Ramos (cell line): ENCODE measurements around the gene ARHGAP24.
"Not testable (repeated sequence)": the region's sequence is repeated elsewhere in the genome, so short reads cannot be mapped to it uniquely, and the experiment has no call there.

Experiments
- in situ Hi-C: fragments of 300-500 bp; cut with MboI; formaldehyde crosslinking; loops from one replicate; pipeline ENCODE4 v1.14.3; 2022; ENCODE audit warnings: low sequenced_read_pairs; ENCODE audit not compliant: unreplicated experiment

The ARHGAP24 gene

GRCh38 chr4:85478576-85478975 lies 3.6 kb downstream of the ARHGAP24 start:
- in situ Hi-C loops: no loop called here

DNA sequence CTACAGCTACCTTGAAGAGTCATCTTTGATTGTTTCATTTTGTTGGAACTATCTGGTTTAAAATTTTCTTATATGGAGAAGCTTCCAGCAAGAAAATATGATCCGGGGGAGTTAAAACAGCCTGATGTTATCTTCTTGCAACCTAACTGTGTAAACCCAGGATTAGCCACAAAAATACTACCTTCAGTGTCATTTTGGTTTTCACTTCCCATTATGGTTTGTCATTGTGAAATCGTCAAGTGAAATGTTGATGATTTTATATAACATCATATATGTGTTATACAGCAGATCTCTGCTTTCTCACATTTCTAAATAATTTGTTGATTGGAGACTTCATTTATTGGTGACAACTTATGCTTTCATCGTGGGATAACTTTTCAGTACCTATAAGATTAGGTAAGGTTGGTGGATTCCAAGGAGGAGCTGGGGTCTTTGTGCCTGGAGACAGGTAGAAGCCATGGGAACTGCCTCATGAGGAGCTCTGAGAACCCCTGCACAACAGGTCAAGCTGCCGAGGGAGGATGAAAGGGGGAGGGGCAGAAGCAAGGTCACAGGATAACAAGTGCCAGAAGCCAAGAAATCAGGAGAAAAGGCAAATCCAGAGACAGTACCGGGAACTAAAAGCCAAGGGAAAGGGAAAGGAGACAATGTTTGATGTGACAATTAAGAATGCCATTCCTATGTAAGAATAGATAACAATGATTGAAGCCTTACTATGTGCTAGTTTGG lies 7.2 kb downstream of the ARHGAP24 start:
- in situ Hi-C loops: no loop called here

- in situ Hi-C loops: no loop called here
Observed at GRCh38 chr4:85486425-85487086, 11.6 kb downstream of the ARHGAP24 start.

- in situ Hi-C loops: no loop called here
Observed at GRCh38 chr4:85488416-85488815, 13.5 kb downstream of the ARHGAP24 start.

DNA sequence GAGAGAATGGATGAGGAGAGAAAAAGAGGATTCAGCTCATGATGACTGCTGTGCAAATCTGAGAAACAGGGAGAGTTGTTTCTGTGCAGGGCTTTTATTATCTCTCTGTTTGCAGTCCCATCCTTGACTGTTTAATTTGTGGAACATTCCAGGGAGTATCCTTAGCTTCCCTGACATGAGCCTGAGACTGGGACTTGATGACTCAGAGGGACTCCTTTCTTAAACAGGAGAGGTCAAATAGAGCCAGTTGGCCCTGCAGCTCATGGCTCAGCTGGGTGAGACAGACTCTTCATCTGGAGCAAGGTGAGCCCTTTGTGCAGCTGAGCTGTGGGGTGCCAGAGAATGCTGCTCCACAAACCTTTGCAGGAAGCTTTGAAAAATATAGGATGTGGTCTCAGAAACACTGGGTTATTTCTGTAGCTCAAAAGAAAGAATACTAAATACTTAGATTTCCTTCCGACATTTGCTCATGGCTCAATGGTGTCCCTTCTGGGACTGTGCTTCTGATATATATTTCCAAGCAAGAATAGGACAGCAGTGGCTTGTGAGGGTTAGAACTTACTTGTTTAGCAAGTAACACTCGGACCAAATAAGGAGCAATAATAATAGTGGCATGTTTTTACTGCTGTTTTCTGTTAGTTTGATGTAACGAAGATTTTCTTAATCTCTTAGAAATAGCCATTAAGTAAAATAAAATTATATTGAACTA lies 14.5 kb downstream of the ARHGAP24 start:
- in situ Hi-C loops: no loop called here

GRCh38 chr4:85491527-85491926 lies 16.6 kb downstream of the ARHGAP24 start:
- in situ Hi-C loops: no loop called here

DNA sequence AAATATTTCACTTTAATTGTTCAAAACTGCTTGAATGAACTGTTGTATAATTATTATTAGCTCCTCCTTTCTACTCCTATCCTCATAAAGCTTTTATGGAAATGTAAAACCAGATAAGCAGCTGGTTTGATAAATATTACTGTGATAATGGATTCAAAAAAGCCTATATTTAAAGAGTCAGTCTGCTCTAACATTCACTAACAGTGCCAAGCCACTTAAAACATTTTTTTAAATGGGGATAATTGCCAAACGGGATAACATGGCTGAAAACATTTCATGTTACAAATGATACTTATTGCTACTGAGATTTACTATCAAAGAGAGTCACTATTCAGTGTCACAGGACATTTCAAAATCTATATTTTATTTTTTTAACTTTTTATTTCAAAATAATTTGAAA lies 17.4 kb downstream of the ARHGAP24 start:
- in situ Hi-C loops: no loop called here

DNA sequence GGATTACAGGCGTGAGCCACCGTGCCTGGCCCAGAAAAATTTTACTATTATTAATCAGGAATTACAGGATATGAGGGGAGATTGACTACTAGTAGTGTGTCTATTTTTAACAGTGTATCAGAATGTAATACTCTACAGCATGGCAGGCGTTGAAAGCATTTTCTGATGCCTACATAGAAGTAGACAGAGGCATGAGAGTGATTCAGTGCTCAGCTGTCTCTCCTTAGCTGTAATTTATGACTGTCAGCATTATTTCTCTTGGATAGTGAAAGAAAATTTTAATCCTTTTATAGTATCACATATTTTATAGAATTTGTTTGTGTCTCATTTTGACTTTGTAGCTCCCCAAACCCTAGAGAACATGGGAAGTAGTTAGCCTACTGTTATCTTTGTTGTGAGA lies 20.7 kb downstream of the ARHGAP24 start:
- in situ Hi-C loops: no loop called here

DNA sequence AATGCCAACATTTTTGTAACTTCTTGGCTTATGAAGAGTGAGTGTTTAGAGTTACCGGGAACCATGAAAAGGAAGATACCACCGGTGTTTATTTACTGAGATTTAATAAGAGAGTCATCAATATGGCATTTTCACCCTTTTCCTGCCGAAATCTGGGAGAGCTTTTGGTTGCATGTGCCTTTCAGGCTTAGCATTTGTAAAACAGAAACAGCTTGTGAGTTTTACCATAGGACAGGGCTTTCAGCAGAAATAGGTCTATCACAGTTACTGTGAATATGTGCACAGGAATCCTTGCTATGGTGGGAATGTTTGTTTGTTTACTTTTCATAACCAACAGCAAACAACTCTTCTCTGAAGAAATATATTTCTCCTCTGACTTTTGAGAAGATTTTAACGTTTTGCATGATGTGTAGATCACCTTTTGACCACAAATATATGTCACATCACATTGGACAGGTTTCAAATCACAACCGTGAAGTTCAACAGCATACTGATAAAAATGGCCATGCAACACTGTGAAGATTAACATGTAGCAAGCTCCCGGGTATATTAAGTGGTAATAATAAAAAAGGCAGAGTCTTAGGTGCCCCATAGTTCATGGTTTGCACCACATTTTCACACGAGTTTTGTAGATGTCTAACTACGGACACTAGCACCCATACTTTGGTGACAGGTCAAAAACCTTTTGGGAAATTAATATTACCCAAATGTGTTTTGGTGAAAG lies 21.3 kb downstream of the ARHGAP24 start:
- in situ Hi-C loops: no loop called here

- in situ Hi-C loops: no loop called here
Observed at GRCh38 chr4:85496933-85497332, 22.0 kb downstream of the ARHGAP24 start.

DNA sequence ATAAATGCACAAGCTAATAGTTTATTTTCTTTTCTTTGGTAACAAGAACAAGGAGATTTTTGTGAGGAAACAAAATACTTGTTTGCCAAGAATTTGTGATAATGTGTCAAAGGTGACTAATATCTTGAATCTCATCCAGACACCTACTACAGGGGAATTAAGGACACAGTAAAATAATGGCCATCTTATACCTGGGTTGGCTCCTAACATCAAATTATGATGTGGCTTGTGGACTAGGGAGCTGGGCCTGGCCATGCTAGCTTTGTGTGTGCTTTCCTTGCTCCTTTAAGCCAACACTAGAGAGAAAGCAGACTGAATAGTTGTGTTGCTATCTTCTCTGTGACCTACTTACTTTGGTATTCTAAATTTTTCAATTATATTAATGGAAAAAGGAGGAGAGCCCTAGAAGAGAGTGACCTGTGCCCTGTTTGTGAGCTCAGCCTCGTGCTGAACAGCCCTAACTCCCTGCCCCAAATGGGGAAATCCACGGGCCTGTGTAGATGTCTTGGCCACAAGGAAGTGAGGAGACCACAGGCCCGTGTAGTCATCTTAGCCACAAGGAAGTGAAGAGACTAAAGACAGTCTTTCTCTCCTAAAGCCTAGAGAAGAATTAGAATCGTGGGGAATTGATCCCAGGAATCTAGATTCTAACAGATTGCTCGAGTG lies 23.3 kb downstream of the ARHGAP24 start:
- in situ Hi-C loops: no loop called here

GRCh38 chr4:85499573-85499972 lies 24.6 kb downstream of the ARHGAP24 start:
- in situ Hi-C loops: no loop called here

GRCh38 chr4:85500110-85500867 lies 25.3 kb downstream of the ARHGAP24 start:
- in situ Hi-C loops: no loop called here

DNA sequence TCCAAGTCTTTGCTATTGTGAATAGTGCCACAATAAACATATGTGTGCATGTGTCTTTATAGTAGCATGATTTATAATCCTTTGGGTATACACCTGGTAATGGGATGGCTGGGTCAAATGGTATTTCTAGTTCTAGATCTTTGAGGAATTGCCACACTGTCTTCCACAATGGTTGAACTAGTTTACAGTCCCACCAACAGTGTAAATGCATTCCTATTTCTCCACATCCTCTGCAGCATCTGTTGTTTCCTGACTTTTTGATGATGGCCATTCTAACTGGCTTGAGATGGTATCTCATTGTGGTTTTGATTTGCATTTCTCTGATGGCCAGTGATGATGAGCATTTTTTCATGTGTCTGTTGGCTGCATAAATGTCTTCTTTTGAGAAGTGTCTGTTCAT lies 26.2 kb downstream of the ARHGAP24 start:
- in situ Hi-C loops: not testable (repeated sequence)

DNA sequence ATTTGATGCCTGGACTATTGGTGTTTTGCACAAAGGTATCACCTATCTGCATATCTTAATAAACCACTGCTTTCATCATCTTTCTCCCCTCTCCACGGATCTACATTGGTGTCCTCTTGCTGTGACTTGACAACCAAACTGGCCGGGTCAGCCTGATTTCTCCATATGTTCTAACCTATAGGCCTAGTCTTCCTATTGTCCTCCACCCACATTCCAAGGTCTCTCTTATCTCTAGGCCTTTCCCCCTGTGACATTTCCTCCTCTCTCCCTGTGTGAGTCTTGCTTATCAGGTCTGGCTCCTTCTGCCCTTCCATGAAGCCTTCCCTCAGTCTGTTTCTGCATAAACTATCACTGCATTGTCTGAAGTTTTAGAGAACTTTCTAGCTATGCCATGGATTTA lies 33.7 kb downstream of the ARHGAP24 start:
- in situ Hi-C loops: no loop called here

GRCh38 chr4:85509882-85510631 lies 35.1 kb downstream of the ARHGAP24 start:
- in situ Hi-C loops: no loop called here

GRCh38 chr4:85510632-85510984 lies 35.7 kb downstream of the ARHGAP24 start:
- in situ Hi-C loops: no loop called here

- in situ Hi-C loops: no loop called here
Observed at GRCh38 chr4:85512446-85513205, 37.7 kb downstream of the ARHGAP24 start.
